Measurements from ENCODE around the gene IL19. TPM values are rescaled to one million over a fixed set of nuclear protein-coding genes. Genes with fewer than 3 reads are reported as not detected.

IL19 gene
- total RNA-seq, 2 experiments from 2014 or later = not detected

DNA sequence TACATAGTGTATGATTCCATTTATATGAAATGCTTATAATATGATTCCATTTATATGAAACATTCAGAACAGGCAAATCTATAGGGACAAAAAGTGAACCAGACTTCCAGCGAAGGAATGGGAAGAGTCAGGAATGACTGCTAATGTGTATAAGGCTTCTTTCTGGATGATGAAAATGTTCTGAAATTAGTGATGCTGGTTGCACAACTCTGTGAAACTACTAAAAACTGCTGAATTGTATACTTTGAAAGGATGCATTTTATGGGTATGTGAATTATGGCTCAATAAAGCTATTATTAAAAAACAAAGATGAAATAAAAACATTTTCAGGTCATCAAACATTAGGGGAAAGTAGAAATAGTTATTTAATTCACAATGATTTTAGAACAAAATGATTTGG lies 112.6 kb downstream of the IL19 start:
- H3K9me2 ChIP-seq (ENCODE audit: insufficient read depth, low read length) = no peaks in the 10 kb centered on the region
- no peak overlapping the region for H2AFZ ChIP-seq (ENCODE audit: low read length)
- ChIA-PET CTCF (ENCODE audit: unreplicated experiment) (no interaction called here), POLR2A (interaction anchor here (0.7 to 1.0 kb wide), 2 partner anchors 48 to 418 kb away, joined by 3 to 4 read pairs; no protein-coding TSS in a partner anchor)
- no peak overlapping the region for H3K27ac ChIP-seq (ENCODE audit: low read depth, low read length, poor library complexity, severe bottlenecking)
- H3K4me3 ChIP-seq (ENCODE audit: low read depth, low read length, poor library complexity, severe bottlenecking) = no peak overlapping the region
- H3K36me3 ChIP-seq (ENCODE audit: insufficient read depth, low read length) = no peaks in the 10 kb centered on the region
- peaks cover 12% of the 10 kb centered on the region; the same call in 1 of the 2 replicates for H3K9me3 ChIP-seq (ENCODE audit: low read length)
- no peak overlapping the region for H3K4me2 ChIP-seq (ENCODE audit: low read length)
- no TSS peak for BruUV-seq (replicated peaks)
- no peaks in the 10 kb centered on the region for H4K20me1 ChIP-seq (ENCODE audit: insufficient read depth, low read length)
- no peak for TF ChIP-seq EZH2phosphoT487 (IDR thresholded peaks at IDR 0.05; ENCODE audit: borderline replicate concordance, low read depth, low read length)
- TF ChIP-seq, protein P1, sequence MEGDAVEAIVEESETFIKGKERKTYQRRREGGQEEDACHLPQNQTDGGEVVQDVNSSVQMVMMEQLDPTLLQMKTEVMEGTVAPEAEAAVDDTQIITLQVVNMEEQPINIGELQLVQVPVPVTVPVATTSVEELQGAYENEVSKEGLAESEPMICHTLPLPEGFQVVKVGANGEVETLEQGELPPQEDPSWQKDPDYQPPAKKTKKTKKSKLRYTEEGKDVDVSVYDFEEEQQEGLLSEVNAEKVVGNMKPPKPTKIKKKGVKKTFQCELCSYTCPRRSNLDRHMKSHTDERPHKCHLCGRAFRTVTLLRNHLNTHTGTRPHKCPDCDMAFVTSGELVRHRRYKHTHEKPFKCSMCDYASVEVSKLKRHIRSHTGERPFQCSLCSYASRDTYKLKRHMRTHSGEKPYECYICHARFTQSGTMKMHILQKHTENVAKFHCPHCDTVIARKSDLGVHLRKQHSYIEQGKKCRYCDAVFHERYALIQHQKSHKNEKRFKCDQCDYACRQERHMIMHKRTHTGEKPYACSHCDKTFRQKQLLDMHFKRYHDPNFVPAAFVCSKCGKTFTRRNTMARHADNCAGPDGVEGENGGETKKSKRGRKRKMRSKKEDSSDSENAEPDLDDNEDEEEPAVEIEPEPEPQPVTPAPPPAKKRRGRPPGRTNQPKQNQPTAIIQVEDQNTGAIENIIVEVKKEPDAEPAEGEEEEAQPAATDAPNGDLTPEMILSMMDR (conservative IDR thresholded peaks at IDR 0.05; ENCODE audit: low read length) = no peak
- intact Hi-C loops (cut with micrococcal nuclease; ENCODE audit: unreplicated experiment) = no loop called here
- H3K79me2 ChIP-seq (ENCODE audit: insufficient read depth, low read depth, low read length) = no peaks in the 10 kb centered on the region
- no peaks in the 10 kb centered on the region for H3K4me1 ChIP-seq (ENCODE audit: insufficient read depth, low read length, poor library complexity, severe bottlenecking)
- no peak for DNase-seq (ENCODE audit: low spot score)

DNA sequence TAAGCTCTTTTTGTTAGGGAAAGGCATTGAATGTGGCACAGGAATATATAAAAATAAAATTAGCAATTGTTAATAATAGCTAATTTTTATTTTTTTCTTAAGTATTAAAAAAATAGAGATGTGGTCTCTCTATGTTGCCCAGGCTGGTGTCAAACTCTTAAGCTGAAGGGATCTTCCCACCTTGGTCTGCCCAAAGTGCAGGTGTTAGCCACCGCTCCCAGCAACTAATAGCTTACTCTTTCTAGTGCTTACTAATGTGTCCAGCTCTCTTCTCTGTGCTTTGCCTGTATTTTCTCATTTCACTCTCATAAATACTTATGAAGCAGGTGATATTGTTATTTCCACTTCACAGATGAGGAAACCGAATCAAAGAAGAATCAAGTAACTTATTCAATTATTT lies 113.3 kb downstream of the IL19 start:
- Histone ChIP-seq H3K9me3 (ENCODE audit: low read length) (peaks cover 5% of the 10 kb centered on the region; the same call in 1 of the 2 replicates), H3K4me1 (ENCODE audit: insufficient read depth, low read length, poor library complexity, severe bottlenecking) (no peaks in the 10 kb centered on the region), H3K4me2 (ENCODE audit: low read length) (no peak overlapping the region), H3K27ac (ENCODE audit: low read depth, low read length, poor library complexity, severe bottlenecking) (no peak overlapping the region), H2AFZ (ENCODE audit: low read length) (no peak overlapping the region), H3K79me2 (ENCODE audit: insufficient read depth, low read depth, low read length) (no peaks in the 10 kb centered on the region), H3K4me3 (ENCODE audit: low read depth, low read length, poor library complexity, severe bottlenecking) (no peak overlapping the region), H3K9me2 (ENCODE audit: insufficient read depth, low read length) (no peaks in the 10 kb centered on the region), H4K20me1 (ENCODE audit: insufficient read depth, low read length) (no peaks in the 10 kb centered on the region), H3K36me3 (ENCODE audit: insufficient read depth, low read length) (no peaks in the 10 kb centered on the region)
- POLR2A ChIA-PET = interaction anchor here (0.6 to 1.0 kb wide), 2 partner anchors 45 to 49 kb away, joined by 3 to 6 read pairs; no protein-coding TSS in a partner anchor
- TF ChIP-seq EZH2phosphoT487 (IDR thresholded peaks at IDR 0.05; ENCODE audit: borderline replicate concordance, low read depth, low read length) = no peak
- TF ChIP-seq, protein P1 (conservative IDR thresholded peaks at IDR 0.05; ENCODE audit: low read length) = no peak
- no peak for DNase-seq (ENCODE audit: low spot score)
- BruUV-seq (replicated peaks) = no TSS peak
- CTCF ChIA-PET (ENCODE audit: unreplicated experiment) = no interaction called here
- intact Hi-C loops (cut with micrococcal nuclease; ENCODE audit: unreplicated experiment) = no loop called here

DNA sequence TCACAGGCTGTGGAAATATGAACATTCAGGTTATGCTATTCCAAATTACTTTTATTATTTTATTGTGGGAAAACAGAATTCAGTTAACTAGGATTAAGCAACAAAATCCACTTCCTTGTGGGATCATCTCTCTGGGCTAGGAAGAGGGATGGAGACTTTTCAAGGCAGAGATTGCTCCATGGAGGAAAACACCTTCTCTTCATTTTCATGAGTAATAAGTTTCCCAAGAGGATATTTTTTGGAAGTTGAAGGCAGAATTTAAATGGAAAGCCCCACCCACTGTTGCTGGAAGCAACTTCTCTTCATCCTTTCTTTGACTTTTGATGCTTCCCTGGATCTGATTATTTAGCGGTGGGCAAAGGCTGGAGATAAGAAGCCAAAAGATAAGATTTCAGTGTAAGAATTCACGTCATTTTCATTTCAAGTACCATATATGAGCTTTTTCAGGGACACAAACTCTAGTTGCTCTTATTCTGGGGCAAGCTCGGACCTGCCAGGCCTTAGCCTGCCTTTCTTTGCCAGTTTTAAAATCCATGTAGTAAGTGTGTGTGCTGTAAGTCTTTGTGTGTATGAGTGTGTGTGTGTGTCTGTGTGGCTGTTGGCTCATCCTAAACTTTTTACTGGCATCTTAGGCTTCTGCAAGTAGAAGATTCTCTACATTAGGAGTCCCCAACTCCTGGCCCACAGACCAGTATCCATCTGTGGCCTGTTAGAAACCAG lies 114.9 kb downstream of the IL19 start:
- Histone ChIP-seq H3K36me3 (ENCODE audit: insufficient read depth, low read length) (no peaks in the 10 kb centered on the region), H3K79me2 (ENCODE audit: insufficient read depth, low read depth, low read length) (no peaks in the 10 kb centered on the region), H4K20me1 (ENCODE audit: insufficient read depth, low read length) (no peaks in the 10 kb centered on the region), H3K4me1 (ENCODE audit: insufficient read depth, low read length, poor library complexity, severe bottlenecking) (no peaks in the 10 kb centered on the region), H3K27ac (ENCODE audit: low read depth, low read length, poor library complexity, severe bottlenecking) (no peak overlapping the region), H3K9me3 (ENCODE audit: low read length) (no peaks in the 10 kb centered on the region), H3K9me2 (ENCODE audit: insufficient read depth, low read length) (no peaks in the 10 kb centered on the region), H3K4me2 (ENCODE audit: low read length) (no peak overlapping the region), H2AFZ (ENCODE audit: low read length) (no peak overlapping the region), H3K4me3 (ENCODE audit: low read depth, low read length, poor library complexity, severe bottlenecking) (no peak overlapping the region)
- CTCF ChIA-PET (ENCODE audit: unreplicated experiment) = interaction anchor here (0.6 kb wide), 1 partner anchor 41 kb away, joined by 3 read pairs; no protein-coding TSS in a partner anchor
- TF ChIP-seq, protein P1 (conservative IDR thresholded peaks at IDR 0.05; ENCODE audit: low read length) = no peak
- no peak for TF ChIP-seq EZH2phosphoT487 (IDR thresholded peaks at IDR 0.05; ENCODE audit: borderline replicate concordance, low read depth, low read length)
- DNase-seq (ENCODE audit: low spot score) = no peak
- intact Hi-C loops (cut with micrococcal nuclease; ENCODE audit: unreplicated experiment) = no loop called here
- POLR2A ChIA-PET = interaction anchor here (0.7 to 1.1 kb wide), 2 partner anchors 10 to 11 kb away, joined by 3 to 4 read pairs; no protein-coding TSS in a partner anchor
- no TSS peak for BruUV-seq (replicated peaks)

All from OCI-LY7 (cell line).